HG03575 (cell line): Measurements from ENCODE around the gene AGPAT2.
"Not testable (repeated sequence)": the region's sequence is repeated elsewhere in the genome, so short reads cannot be mapped to it uniquely, and the experiment has no call there.

Experiments
- ATAC-seq: cut with Tn5 transposase; IDR thresholded peaks from one replicate; pipeline ENCODE4 v1.9.1; 2021; ENCODE audit not compliant: unreplicated experiment, insufficient number of reproducible peaks, low FRiP score; ENCODE audit errors: extremely low read depth

Gene AGPAT2

DNA sequence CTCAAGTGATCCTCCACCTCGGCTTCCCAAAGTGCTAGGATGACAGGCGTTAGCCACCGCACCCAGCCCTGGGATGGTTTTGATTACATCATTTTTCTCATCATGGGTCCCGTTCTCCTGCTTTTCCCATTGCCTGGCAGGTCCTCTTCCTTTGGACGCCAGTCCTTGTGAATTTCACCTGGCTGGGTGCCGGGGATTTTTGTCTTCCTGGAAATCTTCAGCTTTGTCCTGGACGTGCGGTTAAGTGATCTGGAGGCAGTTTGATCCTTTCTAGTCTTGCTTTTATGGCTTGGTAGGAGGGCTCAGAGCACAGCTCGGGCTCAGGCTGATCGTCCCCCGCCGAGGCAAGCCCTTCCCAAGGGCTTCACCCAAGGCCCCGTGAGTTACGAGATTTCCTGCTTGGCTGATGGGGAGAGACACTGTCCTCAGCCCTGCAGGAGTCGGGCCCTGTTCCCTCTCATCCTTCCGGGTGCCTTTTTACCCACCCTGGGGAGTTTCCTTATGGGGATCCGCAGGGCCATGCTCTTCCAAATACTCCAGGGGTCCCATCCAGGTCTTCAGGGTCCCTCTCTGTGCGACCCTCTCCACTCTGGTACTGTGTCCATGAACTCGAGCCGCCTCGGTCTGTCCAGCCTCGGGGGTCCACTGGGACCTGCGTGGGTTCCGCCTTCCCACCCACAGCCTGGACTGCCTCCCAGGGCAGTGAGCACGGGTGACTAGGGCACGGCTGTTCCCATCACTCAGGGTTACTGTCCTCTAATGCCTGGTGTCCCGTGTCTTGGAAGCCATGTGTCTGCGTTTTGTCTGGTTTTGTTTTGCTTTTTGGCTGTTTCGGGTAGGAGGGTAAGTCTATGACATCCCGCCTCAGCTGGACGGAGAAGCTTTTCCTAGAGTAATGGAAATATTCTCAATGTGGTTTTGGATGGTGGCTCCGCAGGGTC lies 46.8 kb downstream of the AGPAT2 start:
- ATAC-seq: no peak

DNA sequence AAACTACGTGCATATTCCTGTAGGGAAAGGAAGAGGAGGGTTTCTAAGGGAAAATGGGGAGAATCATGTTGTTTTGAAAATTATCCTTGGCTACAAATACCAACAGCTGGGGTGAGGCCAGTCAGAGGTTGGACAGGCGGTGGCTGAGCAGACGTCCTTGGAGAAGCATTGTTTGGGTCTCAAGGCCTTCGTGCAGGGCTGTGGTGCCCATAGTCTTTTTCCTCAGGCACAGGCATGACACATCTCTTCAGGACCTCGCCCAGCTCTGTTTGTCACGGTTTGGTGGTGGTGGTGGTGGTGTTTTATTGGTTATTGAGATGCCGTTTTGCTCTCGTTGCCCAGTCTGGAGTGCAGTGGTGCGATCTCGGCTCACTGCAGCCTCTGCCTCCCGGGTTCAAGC lies 52.4 kb downstream of the AGPAT2 start:
- no peak for ATAC-seq

DNA sequence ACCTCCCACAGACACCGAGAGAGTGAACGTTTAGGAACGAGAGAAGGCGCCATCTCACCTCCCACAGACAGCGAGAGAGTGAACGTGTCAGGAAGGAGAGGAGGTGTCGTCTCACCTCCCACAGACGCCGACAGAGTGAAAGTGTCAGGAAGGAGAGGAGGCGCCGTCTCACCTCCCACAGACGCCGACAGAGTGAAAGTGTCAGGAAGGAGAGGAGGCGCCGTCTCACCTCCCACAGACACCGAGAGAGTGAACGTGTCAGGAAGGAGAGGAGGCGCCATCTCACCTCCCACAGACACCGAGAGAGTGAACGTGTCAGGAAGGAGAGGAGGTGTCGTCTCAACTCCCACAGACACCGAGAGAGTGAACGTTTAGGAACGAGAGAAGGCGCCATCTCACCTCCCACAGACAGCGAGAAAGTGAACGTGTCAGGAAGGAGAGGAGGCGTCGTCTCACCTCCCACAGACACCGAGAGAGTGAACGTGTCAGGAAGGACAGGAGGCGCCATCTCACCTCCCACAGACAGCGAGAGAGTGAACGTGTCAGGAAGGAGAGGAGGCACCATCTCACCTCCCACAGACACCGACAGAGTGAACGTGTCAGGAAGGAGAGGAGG lies 54.7 kb downstream of the AGPAT2 start:
- ATAC-seq: not testable (repeated sequence)

DNA sequence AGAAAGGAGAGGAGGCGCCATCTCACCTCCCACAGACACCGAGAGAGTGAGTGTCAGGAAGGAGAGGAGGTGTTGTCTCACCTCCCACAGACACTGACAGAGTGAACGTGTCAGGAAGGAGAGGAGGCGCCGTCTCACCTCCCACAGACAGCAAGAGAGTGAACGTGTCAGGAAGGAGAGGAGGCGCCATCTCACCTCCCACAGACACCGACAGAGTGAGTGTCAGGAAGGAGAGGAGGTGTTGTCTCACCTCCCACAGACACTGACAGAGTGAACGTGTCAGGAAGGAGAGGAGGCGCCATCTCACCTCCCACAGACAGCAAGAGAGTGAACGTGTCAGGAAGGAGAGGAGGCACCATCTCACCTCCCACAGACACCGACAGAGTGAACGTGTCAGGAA lies 55.2 kb downstream of the AGPAT2 start:
- not testable (repeated sequence) for ATAC-seq

DNA sequence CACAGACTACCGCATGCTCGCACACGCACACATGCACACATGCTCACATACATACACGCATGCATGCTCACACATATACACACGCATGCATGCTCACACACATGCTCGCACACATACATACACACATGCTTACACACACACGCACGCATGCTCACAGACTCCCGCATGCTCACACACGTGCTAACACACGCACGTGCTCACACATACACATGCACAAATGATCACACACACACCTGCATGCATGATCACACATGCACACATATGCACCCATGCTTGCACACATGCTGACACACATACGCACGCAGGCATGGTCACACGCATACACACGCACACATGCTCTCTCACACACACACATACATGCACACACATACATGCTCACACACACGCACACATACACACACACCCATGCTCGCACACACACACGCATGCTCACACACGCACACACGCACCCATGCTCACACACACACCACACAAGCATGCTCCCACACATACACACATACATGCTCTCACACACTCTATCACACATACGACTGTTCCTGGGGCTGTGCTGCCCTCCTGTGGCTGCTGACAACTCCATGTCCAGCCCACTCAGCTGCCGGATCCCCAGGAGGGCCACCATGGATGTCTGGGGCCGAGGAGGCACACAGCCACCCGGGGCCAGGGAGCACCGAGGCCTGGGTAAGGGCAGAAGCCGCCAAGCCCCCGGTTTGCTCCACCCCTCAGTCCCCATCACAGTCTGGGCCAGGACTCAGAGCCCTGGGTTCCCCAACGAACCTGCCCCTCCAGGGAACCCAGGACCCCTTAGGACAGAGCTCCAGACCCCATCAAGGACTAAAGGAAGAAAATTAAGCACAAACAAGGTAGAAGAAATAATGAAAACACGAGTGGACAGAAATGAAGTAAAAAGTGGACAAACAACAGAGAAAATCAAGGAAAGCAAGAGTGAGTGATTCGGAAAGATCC lies 55.9 kb downstream of the AGPAT2 start:
- ATAC-seq: no peak

DNA sequence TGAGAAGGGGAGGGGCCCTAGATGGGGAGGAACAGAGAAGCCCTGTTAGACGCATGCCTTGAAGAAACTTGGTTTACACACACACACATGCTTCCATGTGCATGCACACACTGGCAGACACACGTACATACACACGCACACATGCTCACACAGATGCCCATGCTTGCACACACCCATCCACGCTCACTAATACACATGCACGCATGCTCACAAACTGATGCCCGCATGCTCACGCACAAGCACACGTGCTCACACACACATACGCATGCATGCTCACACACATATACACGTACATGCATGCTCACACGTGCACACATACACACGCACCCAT lies 56.6 kb downstream of the AGPAT2 start:
- no peak for ATAC-seq

DNA sequence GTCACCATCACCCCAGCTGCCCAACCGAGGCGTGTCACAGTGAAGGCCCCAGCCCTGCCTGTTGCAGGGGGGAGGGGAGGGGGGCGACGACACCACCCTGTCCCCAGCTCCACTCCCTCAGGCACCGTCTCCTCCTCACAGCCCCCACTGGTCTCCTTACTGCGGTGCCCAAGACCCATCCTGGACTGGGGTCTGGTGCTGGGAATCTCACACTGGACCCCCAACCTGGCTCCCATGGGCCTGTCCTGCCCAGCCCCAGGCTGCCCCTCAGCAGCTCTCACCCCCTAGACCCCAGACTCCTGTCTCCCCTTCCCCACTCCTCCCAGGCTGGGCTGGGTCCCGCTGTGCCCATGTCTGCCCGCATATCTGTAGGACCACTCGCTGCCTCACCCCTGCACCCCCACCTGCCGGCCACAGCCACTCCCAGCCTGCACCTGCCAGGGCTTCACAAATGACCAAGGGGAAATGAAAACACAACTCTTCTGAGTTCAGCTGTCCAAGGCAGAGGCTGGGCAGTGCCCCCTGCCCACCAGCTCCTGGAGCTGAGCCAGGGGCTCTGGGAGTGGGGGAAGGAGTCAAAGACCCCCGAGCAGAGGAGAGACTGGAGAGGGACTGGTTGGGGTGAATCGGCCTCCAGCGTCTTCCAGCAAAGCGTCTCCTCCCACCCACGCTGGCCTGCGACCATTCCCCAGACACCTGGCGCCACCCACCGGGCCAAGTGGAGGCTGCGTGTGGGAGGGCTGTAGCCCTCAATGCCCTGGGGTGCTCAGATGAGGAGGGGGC lies 57.2 kb downstream of the AGPAT2 start:
- no peak for ATAC-seq

DNA sequence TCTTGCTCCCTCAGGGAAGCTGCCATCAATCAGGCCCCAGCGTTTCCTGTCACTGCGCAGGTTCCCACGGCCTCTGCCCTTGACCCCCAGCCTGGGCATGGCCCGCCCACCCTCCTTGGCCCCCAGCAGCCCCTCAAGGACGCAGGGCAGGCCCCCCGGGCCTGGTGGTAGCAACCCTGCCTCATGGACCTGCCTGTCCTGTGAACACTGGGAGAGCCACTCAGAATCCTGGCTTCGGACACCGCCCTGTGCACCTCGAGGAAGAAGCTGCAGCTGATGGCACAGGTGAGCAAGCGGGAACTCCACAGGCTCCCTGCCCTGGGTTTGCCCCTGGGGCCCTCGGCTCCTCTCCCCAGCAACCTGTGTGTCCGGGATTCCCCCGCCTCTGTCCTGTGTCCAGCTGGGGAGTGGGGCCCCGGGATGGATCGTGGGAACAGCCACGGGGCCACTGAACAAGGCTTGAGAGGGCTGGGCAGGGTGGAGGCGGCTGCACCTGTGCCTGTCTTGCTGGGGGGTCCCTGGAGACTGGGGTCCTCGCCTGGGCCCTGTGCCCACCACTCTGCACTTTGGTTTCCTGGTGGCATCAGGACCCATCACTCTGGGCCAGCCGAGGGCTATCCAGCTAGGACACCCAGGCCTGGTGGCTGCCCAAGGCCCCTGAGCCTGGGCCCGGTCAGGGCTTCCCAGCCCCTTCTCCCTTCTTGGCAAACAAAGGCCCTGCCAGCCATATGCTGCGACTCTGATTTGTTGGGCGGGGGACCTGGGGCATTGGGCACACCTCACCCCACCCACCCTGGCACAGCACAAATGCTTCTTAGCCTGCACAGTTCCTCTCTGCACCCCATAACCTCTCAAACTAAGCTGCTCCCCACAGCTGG lies 58.0 kb downstream of the AGPAT2 start:
- ATAC-seq: no peak

DNA sequence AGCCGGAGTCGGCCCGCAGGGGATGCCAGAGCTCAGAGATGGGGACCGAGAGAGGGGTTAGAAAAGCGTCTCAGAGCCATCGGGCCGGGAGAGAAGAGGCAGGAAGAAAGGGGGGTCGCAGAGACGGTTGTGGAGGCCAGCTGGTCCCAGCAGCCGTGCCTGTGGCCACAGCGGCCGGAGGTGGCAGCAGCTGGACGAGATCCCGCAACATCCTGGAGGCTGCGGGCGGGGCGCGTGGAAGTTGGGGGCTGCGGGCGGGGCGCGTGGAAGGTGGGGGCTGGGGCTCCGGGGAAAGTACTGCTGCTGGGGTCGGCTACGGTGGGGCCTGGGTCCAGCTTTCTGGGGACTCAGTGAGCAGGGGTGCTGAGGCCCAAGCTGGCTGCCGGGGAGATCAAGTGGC lies 59.0 kb downstream of the AGPAT2 start:
- no peak for ATAC-seq

DNA sequence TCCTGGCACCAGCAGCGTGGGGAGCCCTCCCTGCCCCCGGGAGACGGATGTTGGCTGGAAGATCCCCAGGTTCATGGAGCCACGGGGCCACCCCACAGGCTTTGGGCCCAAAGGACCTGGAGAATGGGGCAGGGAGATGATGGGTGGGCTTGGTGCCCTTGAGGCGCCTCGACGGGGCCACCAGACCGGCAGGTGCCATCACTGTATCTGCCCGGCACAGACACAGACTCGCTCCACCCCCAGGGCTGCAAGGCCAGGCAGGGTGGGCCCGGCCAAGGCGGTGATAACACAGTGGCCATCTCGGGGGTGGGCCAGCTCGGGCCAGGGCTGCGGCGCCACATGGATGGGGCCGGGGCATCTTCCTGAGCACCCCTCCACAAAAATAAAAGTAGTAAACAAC lies 59.6 kb downstream of the AGPAT2 start:
- ATAC-seq: no peak

DNA sequence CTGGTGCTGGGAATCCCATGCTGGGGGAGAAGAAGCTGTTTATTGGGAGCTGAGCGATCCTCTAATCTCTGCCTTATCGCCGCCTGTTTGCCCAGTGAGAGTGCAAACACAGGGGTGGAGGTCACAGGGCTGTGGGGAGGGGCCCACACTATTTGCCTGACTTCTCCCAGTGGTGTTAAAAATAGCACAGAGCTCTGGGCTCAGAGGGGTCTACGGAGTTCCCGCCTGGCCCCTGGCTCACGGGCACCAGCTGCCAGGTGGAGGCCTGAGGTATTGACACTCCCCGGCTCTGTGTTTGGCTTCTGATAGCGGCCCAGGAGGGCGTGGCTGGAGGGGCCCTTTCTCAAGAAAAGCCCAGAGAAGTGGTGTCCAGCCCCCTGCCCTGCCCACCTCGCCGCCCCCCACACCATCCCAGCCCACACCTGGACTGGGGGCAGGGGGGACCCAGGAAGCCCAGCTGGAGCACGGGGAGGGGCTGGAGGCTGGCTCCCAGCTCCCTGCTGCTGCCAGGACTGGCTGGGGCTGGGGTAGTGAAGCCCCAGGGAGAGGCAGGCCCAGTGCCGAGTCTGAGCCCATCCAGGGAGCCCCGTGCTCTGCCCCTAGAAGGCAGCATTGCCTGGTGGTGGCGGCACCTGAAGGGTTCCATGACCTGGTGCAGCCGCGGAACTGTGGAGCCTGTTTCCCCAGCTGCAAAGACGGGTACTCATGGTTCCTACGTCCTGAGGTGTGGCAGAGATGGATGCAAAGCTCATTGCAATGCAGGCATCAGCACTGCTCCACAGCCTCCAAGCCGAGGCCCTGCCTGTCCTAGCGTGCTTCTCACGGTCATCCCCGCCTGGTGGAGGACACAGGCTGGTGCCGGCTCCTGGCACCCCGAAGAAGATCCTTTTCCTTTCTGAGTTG lies 60.3 kb downstream of the AGPAT2 start:
- no peak for ATAC-seq

DNA sequence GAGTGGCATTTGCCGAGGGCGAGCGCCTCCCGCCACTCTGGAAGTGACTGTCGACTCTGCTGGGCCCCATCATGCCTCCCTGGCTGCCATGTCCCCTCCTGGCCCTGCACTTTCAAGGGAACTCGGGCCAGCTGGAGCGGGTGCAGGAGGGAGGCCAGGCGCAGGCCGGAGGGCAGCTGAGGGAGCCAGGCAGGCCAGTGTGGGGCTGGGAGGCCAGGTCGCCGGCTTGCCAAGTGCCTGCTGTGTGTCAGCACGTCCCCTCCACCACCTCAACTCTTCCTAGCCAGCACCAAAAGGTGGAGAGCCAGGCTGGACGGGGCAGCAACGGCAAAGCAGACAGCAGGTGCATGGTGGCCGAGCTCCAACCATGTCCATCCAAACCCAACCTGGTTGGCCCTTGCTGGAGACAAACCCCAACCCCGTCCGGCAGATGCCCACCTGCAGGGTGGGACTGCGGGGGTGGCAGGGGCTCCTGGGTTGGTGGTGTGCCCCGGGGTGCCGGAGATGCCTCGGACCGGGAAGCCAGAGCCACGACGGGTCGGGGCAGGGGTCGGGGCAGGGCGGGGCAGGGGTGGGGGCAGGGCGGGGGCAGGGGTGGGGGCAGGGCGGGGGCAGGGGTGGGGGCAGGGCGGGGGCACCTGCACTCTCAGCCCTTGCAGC lies 61.1 kb downstream of the AGPAT2 start:
- no peak for ATAC-seq

DNA sequence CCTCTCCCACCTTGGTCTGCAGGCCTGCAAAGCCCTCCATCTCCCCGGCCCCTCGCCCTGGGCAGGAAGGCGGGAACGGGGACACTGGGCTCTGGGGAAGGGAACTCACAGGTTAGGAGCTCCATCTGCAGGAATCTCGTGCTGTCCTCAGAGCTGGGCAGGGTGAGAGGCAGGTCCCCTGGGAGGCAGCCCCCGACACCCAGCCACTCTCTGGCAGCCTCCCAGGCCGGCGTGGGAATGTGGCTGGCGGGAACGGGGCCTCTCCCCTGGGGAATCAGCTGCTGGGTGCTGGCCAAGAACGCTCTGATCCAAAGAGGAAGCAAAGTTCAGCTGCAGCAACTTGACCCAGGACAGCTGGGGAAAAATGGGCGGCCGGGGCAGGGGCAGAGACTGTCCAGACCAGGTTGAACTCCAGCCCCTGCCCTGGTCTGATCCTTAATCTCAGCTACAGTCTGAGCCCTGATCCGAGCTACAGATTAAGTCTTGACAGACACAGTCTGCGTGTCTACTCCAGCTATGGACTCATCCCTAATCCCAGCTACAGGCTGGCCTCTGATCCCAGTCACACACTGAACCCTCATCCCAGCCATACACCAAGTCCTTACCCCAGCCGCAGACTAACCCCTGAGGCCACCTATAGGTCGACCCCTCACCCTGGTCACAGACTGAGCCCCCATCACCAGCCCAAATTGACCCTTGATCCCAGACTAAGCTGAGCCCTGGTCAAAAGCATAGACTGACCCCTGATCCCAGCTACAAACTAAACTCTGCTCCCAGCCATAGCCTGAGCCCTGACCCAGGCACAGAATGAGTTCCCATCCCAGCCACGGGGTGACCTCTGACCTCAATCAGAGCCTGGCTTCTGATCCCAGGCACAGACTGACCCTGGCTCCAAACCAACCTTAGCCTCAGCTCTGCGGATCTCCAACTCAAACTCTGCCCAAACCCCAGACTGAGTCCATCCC lies 61.9 kb downstream of the AGPAT2 start:
- no peak for ATAC-seq

DNA sequence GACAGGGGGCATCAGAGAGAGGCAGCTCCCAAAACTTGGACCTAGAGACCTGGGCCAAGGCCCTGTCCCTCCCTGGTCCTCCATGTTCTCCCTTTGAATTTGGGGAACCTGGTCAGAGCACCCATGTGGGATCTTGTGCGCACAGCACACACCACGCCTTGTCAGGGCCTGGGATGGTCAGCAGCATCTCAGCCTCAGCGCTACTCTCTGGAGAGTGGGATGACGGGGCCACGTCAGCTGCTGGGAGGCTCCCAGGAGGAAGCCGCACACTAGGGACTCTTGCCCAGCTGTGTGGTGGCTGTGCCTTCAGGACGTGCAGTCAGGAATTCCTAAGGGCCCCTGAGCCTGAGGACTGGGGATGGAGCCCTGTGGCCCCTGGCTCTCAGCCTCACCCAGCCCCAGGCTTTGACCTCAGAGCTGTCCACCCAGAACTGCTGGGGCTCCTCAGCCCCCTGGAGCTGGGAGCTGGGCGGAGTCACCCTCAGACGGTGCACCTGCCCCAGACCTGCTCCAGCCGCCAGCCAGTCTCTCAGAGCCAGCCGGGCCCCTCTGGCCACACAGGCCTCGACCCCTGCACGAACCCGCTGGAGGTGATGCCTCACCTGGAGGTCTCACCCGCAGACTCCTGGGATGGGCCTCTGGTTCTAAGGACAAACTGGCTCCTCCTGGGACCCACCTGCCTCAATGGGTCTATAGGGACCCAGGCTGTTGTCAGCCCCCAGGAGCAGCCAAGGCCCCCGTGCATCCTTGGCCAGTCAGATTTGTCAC lies 62.9 kb downstream of the AGPAT2 start:
- no peak for ATAC-seq

DNA sequence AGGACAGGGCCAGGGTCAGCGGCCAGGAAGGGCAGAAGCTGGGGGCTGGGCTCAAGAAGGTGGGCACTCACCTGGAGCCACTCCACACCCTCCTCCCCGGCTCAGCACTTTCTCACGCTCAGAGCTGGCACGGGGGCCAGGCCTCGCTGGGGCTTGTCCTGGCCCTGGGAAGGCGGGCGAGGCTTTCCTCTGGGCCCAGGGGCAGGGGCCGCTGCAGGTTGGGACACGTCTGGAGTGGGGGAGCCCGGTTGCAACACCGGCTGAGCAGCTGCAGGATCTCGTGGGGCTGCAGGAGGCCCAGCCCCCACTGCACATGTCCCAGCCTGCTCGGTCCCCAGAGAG lies 63.4 kb downstream of the AGPAT2 start:
- no peak for ATAC-seq
